Fibroblast of skin of abdomen (primary cell): ENCODE data around the gene ARRB1.
"Not testable (repeated sequence)": the region's sequence is repeated elsewhere in the genome, so short reads cannot be mapped to it uniquely, and the experiment has no call there.

Source experiments
- DNase-seq: peaks from one replicate; pipeline ENCODE4 v3.0.0-alpha.2; 2013

ARRB1 gene

DNA sequence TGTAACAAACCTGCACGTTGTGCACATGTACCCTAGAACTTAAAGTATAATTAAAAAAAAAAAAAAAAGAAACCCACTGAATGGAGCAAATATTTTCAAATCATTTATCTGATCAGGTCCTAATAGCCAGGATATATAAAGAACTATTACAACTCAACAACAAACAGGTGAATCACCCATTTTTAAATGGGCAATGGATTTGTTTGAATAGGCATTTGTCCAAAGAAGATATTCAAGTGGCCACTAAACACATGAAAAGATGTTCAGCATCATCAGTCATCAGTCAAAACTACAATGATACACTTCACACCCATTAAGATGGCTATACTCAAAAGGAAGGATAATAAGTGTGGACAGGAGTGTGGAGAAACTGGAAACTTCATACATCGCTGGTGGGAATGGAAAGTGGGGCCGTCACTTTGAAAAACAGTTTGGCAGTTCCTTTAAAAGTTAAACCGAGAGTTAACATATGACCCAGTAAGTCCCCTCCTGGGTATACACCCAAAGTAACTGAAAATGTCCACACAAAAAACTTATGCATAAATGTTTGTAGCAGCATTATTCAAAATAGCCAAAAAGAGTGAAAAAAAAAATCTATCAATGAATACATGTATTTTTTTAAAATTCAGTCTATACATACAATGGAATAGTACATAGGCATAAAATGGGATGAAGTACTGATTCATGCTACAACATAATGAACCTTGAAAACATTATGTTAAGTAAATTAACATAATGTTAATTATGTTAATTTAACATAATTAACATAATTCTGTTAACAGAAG lies 53.1 kb downstream of the ARRB1 start:
- no peak for DNase-seq

DNA sequence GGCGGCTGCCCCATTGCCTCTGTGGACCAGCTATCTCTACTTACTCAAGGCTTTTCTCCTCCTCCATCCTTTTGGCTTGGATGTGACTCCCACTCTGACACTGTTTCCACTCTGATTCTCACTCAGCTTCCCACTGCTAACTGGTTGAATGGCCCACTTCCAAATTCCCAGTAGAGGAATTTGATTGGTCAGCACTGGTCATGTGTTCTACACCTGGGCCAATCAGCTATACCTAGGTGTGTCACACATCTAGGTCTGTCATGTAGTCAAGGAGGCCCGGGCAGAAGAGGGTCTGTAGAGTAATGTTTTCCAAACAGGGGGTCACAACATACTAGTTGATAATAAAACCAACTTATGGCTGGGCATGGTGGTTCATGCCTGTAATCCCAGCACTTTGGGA lies 57.6 kb downstream of the ARRB1 start:
- no peak for DNase-seq

DNA sequence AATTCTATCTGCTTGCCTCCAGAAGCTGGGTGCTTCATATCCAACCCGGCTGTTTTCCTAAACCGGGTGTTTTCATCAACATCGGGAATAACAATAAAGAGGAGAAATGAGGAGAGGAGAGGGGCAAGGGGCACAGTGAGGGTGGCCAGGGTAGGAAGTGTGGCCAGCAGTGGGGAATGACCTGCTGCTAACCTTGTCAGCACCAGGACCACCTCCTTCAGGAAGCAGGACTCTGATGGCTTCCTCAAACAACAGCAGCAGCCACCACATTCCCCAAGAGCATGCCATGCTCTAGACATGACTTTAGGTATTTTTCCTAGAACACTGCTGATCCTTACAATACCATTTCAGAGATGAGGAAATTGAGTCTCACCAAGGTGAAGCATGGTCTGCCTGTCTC lies 58.5 kb downstream of the ARRB1 start:
- no peak for DNase-seq

DNA sequence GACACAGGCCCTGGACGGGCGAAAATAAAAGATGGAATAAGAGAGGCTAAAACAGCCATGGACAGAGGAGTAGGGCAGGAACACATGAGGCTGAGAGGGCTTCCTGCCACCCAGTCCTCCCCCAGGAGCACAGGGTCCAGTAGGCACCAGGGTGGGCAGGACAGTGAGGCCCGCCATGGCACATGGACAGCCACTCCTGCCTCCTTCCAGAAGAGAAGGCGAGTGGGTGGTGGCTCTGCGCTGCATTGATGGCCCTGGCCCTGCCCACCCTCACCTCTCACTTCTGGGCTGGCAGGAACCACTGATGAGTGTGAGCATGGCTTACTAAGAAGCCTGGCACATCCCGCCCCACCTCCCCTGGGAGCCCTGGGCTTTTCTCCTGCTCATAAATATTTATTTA lies 59.7 kb downstream of the ARRB1 start:
- no peak for DNase-seq

DNA sequence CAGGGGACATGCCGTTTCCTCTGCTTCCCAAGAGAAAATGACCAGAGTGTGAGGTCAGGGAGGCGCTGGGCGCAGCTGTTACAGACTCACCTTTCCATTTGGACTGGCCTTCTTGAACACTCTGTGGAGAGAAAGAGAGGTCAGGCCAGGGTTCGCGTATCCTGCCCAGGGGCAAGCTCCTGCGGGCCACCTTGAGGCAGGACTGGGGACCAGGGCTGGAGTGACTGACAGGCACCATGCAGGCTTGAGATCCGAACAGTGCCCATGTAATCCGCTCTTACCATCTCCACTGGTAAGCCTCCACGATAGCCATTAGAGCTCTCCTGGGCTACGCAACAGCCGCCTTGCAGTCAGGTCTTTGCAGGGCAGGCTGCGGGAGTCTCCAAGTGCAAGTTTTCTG lies 61.5 kb downstream of the ARRB1 start:
- no peak for DNase-seq

DNA sequence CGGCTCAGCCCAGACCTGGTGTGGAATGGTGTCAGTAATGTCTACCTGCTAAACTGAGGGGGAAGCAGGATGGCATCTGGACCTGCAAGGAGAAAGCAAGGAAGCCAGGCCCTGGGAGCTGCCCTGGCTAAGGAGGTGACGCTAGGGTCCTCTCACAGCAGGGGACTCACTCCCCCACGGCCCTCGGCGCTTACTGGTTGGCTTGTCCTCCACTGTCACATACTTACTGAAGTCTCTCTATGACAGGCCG lies 62.0 kb downstream of the ARRB1 start:
- DNase-seq = no peak

DNA sequence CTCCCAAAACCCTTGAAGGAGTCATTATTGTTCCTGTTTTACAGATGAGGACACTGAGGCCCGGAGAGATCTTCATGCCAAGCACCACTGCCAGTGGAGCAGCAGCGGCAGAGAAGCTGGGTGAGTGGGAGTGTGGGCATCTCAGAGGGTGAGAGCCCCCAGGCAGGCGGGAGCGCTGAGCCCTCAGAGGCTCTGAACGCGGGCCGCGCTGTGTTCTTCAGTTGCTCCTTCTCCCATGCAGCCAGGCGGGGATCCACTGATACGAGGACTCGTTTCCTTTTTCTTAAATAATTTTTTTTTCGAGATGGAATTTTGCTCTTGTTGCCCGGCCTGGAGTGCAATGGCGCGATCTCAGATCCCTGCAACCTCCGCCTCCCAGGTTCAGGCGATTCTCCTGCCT lies 63.9 kb downstream of the ARRB1 start:
- no peak for DNase-seq

DNA sequence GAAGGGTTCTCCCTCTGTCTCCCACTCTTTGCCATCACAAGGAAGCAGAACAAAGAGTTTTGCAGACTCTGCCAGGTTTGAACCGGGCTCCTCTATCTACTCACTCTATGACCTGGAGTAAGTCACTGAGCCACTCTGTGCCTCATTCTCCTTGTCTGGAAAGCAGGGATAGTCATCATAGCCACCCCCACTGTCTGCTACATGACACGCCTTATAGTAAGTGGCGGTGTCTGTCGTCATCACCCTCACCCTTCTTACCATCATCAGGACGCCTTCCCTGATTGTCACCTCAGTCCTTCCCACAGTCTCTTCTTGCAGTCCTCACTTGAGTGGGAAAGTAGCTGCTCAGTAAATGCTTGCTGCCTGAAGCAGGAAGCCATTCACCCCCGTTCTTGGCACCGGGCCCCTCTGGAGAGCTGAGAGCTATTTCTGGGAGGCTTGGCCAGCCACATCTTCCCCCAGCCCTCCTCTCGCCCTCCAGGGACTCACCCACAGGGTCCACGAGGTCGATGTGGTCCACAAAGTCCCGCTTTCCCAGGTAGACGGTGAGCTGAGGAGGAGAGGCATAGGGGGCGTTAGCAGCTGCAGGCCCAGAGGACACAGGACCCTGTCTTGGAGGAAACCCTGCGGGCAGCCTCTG lies 64.5 kb downstream of the ARRB1 start:
- no peak for DNase-seq

DNA sequence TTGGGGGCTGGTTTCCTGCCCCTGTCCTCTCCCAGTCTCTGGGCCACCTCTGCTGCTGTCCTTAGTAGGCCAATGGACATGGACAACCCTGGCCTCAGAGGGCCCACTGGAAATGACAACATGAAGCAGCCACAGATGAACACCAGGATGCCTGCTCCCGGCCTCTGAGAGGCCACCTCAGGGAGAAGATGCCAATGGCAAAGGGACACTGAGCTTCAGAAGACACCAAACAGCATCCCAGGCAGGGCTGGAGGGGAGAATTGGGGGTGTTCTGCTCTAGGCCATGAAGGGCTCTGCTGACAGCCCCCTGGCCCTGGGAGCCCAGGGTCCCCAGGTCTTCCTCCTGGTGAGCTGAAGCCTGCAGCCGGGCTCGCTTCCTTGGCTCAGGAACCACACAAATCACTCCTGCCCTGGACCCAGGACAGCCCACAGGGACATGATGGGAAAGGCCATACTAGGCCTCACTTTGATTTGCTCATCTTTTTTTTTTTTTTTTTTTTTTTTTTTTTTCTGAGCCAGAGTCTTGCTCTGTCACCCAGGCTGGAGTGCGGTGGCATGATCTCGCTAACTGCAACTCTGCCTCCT lies 65.6 kb downstream of the ARRB1 start:
- DNase-seq = no peak

DNA sequence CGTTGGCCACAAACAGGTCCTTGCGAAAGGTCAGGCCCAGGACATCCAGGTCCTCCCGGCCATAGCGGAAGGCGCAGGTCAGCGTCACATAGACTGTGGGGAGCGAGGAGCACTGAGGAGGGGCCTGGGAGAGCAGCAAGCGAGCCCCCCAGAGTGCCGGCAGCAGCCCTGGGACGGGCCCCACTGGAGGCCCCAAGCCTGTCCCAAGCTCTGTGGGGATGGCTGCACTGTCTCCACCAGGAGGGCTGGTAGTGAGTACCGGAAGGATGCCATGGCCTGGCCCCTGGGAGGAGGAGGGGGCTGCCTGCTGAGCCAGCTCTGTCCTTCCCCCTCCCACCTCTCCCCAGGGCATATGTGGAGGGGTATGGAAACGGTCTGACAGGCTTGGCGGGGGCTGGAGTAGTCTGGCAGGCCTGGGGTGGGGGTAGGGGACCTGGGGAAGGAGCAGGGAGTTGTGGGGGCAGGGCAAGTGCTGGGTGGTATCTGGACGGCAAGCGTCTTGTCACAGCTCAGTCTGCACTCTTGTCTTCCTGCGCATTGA lies 68.0 kb downstream of the ARRB1 start:
- no peak for DNase-seq

DNA sequence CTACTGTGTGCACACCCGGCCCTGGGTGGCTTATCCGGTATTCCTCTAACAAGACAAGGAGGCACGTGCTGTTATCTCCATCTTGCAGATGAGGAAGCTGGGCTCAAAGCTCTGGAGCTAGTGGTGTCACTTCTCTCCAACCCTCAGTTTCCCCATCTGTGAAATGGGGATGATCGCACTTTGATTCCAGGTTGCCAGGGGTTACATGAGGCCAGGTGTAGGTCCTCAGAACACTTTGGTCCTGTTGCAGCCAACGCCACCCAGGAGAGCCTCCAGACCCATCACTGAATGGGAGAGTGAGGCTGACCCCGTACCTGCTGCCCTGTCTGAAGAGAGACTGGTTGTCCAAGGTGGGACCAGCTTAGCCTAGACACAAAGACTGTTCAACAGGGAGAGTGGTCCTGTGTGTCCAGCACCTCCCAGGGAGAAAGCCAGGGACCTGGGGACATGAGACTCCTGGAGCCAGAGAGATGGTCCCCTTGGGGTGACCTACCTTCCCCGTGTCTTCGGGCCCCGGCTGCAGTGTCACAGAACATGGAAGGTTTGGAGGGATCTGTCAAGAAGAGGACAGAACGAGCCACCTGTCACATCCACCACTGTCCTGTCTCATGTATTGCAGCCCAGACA lies 69.9 kb downstream of the ARRB1 start:
- DNase-seq = no peak

DNA sequence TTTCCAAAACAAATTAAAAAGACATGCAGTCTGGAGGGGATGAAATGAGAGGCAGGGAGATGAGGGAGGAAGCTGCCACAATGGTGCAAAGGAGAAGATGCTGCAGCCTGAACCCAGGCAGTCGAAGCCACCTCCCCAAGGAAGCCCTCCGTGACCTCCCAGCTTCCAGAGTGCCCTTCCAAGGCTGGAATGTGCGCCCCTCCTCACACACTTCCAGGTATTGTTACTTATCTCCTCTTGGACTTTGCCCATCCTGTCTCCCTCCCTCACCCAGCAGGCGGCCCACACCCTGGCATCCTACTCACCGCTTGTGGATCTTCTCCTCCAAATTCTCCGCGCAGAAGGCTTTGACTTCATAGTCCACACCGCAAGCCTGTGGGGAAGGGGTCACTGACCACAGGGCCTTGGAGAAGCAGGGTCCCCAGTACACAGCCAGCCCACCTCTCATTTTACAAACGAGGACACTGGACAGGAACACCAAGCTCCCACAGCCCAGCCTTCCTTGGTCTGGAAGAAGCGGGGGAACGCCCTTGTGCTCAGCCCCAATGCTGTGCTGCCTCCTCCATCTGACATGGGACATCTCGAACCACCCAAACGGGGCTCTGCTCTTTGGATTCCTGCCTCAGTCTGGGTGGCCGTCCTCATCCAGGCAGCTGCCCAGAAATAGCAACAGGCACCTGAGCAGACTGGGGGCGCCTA lies 70.5 kb downstream of the ARRB1 start:
- no peak for DNase-seq

DNA sequence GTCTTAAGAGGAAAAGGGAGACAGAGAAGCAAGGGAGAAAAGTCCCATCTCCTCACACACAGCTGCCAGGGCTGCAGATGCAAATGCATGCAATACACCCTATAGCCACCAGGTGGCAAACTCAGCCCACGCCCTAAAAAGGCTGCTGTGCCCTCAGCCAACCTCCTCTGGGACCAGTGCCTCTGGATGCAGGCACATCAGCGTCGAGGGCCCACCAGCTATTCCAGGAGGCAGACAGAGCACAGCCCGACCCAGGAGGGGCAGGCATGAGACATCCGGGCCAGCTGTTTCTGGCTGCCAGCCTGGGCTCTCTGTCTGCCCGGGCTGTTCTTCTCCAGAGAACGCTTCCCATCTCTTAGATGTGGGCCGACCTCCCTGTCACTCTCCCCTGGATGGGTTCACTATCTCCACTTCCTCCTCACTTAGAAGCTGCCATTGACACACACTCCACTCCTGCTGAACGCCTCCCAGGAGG lies 71.2 kb downstream of the ARRB1 start:
- DNase-seq = peak; percentile 59

DNA sequence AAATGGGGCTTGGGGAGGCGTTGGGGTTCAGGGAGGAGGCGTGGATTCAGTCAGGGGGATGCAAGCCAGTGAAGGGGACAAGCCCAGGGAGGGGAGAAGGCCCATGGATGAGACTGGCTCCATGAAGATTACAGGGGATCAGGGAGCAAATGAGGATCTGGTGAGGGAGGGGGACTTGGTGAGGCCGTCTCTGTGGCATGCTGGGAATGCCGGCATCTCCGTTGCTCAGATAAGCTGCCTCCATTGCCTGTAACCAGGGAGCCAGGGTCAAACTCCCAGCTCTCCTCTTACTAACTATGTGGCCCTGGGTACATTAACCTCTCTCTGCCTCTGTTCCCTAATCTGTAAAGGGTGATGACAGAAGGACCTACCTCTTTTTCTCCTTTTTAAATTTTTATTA lies 72.2 kb downstream of the ARRB1 start:
- no peak for DNase-seq

DNA sequence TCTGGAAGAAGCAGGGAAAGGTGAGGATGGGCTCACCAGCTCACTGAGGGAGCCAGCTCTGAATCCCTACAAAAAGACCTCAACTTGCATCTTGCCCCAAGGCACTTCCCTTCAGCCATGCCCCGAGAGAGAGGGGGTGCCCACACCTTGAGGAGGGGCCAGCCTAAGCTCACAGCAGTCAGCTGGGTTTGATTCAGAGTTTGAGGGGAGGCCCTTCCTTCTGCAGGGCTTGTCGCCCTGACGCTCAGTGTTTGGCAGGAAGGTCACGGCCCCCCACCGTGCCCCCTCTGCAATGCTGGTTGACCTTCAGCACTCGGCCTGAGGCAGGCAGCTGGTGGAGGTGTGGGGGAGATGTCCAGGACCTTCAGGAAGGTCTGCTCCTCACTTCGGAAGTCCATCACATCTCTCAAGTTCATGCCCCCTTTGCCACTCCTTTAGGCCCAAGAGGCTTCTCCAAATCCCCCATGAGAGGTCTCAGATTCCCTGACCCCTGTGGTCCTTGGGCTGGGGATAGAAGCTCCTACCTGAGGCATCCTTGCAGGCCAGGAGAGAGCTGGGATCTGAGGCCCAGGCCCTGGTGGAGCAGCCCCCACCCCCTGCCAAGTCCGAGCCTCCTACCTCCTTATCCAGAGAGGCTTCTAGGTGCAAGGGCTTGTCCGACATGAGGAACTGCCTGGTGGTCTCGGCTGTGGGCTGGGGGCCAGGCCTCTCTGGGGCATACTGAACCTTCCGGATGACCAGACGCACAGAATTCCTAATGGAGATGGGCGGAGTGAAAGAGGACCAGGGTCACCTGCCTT lies 73.3 kb downstream of the ARRB1 start:
- DNase-seq = no peak

DNA sequence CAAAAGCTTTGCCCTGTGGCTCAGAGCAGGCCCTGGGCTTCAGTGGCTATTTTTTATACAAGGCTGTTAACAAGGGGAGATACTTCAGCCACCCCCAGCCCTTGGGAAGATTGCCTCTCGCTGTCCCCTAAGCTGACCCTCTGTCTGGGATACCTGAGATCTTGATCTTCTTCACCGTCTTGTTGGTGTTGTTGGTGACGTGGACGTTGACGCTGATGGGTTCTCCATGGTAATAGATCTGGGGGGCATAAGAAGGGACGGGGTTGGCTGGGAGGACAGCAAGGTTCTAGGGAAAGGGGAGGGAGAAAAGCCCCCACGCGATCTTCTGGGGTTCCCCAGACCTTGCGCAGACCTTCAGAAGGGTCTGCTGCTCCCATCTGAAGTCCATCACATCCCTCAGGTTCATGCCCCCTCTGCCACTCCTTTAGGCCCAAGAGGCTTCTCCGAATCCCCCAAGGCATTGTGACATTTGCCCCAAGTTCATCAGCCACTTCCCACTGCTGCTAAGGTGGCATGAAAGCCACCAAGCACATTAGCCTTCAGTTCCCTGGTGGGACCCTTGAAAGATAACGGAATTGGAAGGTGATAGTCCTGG lies 74.2 kb downstream of the ARRB1 start:
- no peak for DNase-seq

DNA sequence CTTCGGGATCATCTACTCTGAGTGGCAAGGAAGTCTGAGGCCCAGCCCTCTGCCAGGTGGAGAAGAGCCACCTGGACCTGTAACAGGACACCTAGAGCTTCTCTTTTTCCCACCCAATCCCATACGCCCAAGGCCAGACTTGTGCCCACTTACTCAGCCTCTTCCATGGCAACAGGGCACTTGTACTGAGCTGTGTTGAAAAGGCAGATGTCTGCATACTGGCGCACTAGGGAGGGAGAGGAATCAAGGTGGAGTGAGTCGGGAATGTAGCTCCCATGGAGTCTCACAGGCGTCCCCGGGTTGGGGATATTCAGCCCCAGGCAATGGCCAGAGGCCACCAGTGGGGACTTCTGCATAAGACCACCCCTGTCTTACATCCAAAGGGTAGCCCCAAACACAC lies 74.8 kb downstream of the ARRB1 start:
- no peak for DNase-seq

DNA sequence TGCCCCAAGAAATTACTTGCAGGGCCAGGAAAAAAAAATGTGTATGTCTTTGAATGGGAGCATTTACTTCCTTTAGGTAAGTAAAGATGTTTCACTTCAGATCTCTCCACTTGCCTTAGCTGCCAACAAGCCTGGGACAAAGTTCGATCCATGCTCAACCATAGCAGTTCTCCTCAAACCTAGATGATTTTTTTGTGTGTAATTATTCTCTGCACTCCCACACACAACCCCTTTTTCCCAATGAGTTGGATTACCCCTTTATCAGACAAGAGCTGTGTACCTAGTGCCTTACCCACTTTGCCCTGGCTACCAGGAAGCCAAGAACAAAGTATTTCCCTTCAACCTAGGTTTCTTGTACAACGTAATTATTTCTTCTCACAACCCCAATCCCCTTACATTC lies 75.3 kb downstream of the ARRB1 start:
- DNase-seq = no peak

DNA sequence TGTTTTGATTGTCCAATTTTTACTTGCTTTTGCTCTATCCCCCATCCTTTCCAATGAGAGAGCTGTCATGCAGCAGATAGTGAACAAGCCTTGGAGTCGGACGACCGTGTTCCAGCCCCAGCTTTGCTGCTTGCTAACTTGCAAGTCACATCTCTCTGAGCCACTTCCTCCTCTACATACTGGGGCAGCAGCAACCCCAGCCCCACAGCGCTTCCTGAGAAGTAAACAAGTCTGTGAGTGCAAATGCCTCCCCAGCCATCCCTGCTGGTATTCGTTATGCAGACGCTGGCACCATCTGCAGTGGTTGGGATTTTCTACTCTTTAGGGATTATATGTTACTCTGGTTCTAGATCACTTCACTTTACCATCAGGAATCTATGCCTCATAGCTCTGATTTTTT lies 75.9 kb downstream of the ARRB1 start:
- no peak for DNase-seq

DNA sequence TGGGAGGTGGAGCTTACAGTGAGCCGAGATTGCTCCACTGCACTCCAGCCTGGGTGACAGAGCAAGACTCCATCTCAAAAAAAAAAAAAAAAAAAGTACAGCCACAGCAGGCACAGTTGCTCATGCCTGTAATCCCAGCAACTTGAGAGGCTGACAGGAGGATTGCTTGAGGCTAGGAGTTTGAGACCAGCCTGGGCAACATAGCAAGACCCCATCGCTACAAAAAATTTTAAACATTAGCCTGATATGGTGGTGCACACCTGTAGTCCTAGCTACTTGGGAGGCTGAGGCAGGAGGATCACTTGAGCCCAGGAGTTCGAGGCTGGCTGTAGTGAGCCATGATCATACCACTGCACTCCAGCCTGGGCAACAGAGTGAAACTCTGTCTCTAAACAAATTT lies 76.7 kb downstream of the ARRB1 start:
- not testable (repeated sequence) for DNase-seq
